Lung (tissue), 12 donors: ENCODE results near the gene SPON1. TPM values are rescaled to one million over a fixed set of nuclear protein-coding genes. Genes with fewer than 3 reads are reported as not detected.
"Not testable (repeated sequence)": the region's sequence is repeated elsewhere in the genome, so short reads cannot be mapped to it uniquely, and the experiment has no call there.

Experiments
- ATAC-seq: fragments of 200-7000 bp; cut with Tn5 transposase; one replicate; pipeline ENCODE4 v1.9.1; 2020; ENCODE audit warnings: moderate number of reproducible peaks; ENCODE audit not compliant: insufficient read depth, low FRiP score
- DNase-seq, 3 donors: peaks; one replicate each; pipeline ENCODE4 v3.0.0-alpha.2; 2013 to 2017
- H3K27ac ChIP-seq, 2 donors: one replicate each; pipeline ENCODE4 v1.5.1; 2013; ENCODE audit warnings: mild to moderate bottlenecking in 2 of 2, moderate library complexity in 2 of 2, control low read depth in 1 of 2, inconsistent platforms in 1 of 2, low read depth in 1 of 2, low read length in 1 of 2
- H3K27me3 ChIP-seq, 3 donors: one replicate each; pipeline ENCODE4 v1.5.1; 2013; ENCODE audit warnings: low read length in 2 of 3; ENCODE audit not compliant: control insufficient read depth in 3 of 3, insufficient read depth in 3 of 3
- H3K36me3 ChIP-seq, 4 donors: one replicate each; pipeline ENCODE4 v1.5.1; 2013; ENCODE audit warnings: low read length in 4 of 4, mild to moderate bottlenecking in 1 of 4, moderate library complexity in 1 of 4; ENCODE audit not compliant: control insufficient read depth in 4 of 4, insufficient read depth in 4 of 4
- H3K4me1 ChIP-seq, 5 donors: one replicate each; pipeline ENCODE4 v1.5.1; 2013; ENCODE audit warnings: low read length in 5 of 5, mild to moderate bottlenecking in 2 of 5, moderate library complexity in 1 of 5; ENCODE audit not compliant: control insufficient read depth in 5 of 5, insufficient read depth in 5 of 5
- H3K4me3 ChIP-seq: one replicate; pipeline ENCODE4 v1.5.1; 2013; ENCODE audit warnings: mild to moderate bottlenecking, control low read depth, moderate library complexity
- H3K9ac ChIP-seq, 2 donors: one replicate each; pipeline ENCODE4 v1.5.1; 2013; ENCODE audit warnings: low read length in 2 of 2, control low read depth in 1 of 2; ENCODE audit not compliant: insufficient read depth in 1 of 2
- H3K9me3 ChIP-seq, 4 donors: one replicate each; pipeline ENCODE4 v1.5.1; 2013; ENCODE audit warnings: low read length in 3 of 4, mild to moderate bottlenecking in 1 of 4, moderate library complexity in 1 of 4; ENCODE audit not compliant: control insufficient read depth in 4 of 4, insufficient read depth in 3 of 4
- CTCF ChIP-seq: IDR thresholded peaks from 2 replicates; pipeline ENCODE4 v1.5.1; 2012; ENCODE audit warnings: mild to moderate bottlenecking; ENCODE audit errors: control extremely low read depth, extremely low read depth
- WGBS, 2 donors: extraction: QIAGEN DNeasy Blood & Tissue Kit; methylation state at CpG; one replicate each; pipeline ENCODE4 v1.1.7; 2013; 5-methylcytosine and 5-hydroxymethylcytosine counted together
- polyA plus RNA-seq, 2 donors: library from polyadenylated mRNA; stranded (reverse); fragments of 200-250 nt; gene quantifications; one replicate each; pipeline ENCODE4 v1.2.1, GENCODE V29; 2013
- total RNA-seq, 2 donors: library from RNA; depleted of rRNA in 1 of 2; stranded (reverse); fragments of >200 nt in 1 of 2; gene quantifications; one replicate each; pipeline ENCODE4 v1.2.1, GENCODE V29; 2014 to 2021
- donor health status: control.
- donor health status: control.
- donor health status: Bipolar disorder and iron deficiency.
- donor health status: healthy.
- donor health status: DM: yes; HTN: yes; CAD: no.

The SPON1 gene
- total and polyA plus RNA-seq, 4 donors: 8.4 to 98.6 (median 59.9) TPM

GRCh38 chr11:13931356-13931755 lies 31.2 kb upstream of the SPON1 start:
- Histone ChIP-seq H3K4me3 (no peak overlapping the region), H3K4me1 (peaks cover 0 to 17% (median 11%) of the 10 kb centered on the region in 5 donors), H3K36me3 (no peaks in the 10 kb centered on the region), H3K9me3 (peaks cover 0 to 1% (median 0%) of the 10 kb centered on the region in 4 donors), H3K9ac (no peak overlapping the region), H3K27me3 (no peaks in the 10 kb centered on the region), H3K27ac (no peak overlapping the region)
- 95 to 97% methylated on average over 4 of the region's 4 CpGs for WGBS, 2 donors
- TF ChIP-seq CTCF: no peak
- ATAC-seq (no peak), DNase-seq (no peak)

DNA sequence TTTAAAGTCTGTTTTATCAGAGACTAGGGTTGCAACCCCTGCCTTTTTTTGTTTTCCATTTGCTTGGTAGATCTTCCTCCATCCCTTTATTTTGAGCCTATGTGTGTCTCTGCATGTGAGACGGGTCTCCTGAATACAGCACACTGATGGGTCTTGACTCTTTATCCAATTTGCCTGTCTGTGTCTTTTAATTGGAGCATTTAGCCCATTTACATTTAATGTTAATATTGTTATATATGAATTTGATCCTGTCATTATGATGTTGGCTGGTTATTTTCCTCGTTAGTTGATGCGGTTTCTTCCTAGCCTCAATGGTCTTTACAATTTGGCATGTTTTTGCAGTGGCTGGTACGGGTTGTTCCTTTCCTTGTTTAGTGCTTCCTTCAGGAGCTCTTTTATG lies 25.4 kb upstream of the SPON1 start:
- not testable (repeated sequence) for H3K36me3 ChIP-seq, ATAC-seq, DNase-seq, H3K9ac ChIP-seq, H3K27me3 ChIP-seq, H3K27ac ChIP-seq, H3K4me3 ChIP-seq, H3K9me3 ChIP-seq, H3K4me1 ChIP-seq
- 93 to 97% methylated on average over 3 to 4 of the region's 4 CpGs for WGBS, 2 donors

GRCh38 chr11:13938829-13939228 lies 23.7 kb upstream of the SPON1 start:
- H3K36me3 ChIP-seq, H3K27me3 ChIP-seq, H3K4me3 ChIP-seq, H3K9me3 ChIP-seq, H3K4me1 ChIP-seq, H3K27ac ChIP-seq, ATAC-seq, DNase-seq, H3K9ac ChIP-seq: not testable (repeated sequence)
- WGBS, 2 donors: 82 to 94% methylated on average over 10 of the region's 10 CpGs

- H3K9ac ChIP-seq: no peak overlapping the region
- no peak overlapping the region for H3K27ac ChIP-seq
- no peak for TF ChIP-seq CTCF
- H3K9me3 ChIP-seq: no peaks in the 10 kb centered on the region
- peaks cover 0 to 16% (median 5%) of the 10 kb centered on the region in 5 donors for H3K4me1 ChIP-seq
- no peak for ATAC-seq
- no peak overlapping the region for H3K4me3 ChIP-seq
- no peaks in the 10 kb centered on the region for H3K27me3 ChIP-seq
- WGBS, 2 donors: 84% methylated on average over 8 of the region's 8 CpGs
- no peak for DNase-seq
- no peaks in the 10 kb centered on the region for H3K36me3 ChIP-seq
These were observed 22.3 kb upstream of the SPON1 start for GRCh38 chr11:13939961-13940906.
